Activated CD4-positive, alpha-beta T cell treated with anti-CD3 and anti-CD28 coated beads, Interleukin-2, amount 50 U/mL, for 24 hours (primary cell): ENCODE results near the gene LYPD6.

Experiments
- DNase-seq, 2 donors: peaks; one replicate each; pipeline ENCODE4 v3.0.0-alpha.2; 2020; ENCODE audit warnings: low read depth in 1 of 2, low spot score in 1 of 2

Gene LYPD6

DNA sequence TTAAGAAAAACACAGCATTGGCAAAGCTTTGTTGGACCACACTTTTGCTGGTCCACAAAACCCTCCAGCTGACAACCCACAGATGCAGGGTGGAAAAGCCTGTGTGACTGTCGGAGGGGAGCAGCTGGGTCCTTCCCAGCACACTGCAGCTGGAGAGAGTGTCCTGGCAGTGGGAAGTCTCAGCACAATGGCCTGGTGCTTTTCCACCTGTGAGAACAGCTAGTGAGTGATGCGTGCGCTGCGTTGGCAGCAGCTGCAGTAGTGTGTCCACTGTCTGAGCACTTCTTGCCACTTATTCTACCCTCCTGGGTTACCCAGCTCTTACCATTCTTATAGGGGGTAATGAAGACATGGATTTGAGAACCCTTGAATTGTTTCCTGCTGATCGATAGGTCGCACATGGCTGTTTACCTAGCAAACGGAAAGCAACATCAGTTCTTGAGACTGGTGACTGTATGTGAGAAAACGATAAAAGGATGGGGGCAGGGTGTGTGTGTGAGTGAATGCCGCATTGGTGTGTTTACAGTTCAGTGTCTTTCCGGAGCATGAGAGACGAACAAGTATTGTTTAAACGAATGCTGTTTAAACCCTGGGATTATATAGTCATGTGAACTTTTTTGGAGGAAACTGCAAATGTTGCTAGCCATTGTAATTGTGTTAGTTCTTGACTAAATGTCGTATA lies 69.7 kb downstream of the LYPD6 start:
- DNase-seq: no peak

DNA sequence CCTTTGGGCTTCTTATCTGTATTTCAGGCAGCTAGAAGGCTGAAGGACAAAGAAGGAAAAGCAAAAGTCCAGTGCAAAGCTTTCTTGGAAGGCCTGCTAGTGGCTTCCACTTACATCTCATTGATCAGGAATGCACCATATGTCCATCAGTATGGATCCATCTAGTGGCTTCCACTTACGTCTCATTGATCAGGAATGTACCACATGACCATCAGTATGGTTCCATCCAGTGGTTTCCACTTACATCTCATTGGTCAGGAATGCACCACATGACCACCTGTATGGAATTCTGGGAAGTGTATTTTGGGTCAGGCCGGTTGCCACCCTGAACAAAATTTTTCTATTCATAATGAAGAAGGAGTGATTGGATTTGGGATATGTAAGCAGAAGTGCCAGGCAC lies 70.6 kb downstream of the LYPD6 start:
- DNase-seq: no peak

DNA sequence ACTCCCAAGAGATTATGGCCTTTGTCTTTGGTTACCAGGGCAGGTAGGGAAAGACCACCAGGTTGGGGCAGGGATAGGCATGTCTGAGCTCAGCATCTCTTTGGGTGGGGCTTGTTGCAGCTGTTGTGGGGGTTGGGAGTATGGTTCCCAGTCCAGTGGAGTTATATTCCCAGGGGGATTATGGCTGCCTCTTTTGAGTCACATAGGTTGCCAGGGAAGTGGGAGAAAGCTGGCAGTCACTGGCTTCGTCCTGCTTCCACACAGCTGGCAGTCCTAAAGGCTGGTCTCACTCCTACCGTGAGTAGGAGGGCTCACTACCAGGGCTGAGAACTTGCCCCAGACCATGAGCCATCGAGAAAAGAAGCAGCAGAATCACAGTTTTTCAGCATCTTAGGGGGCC lies 79.1 kb downstream of the LYPD6 start:
- no peak for DNase-seq

DNA sequence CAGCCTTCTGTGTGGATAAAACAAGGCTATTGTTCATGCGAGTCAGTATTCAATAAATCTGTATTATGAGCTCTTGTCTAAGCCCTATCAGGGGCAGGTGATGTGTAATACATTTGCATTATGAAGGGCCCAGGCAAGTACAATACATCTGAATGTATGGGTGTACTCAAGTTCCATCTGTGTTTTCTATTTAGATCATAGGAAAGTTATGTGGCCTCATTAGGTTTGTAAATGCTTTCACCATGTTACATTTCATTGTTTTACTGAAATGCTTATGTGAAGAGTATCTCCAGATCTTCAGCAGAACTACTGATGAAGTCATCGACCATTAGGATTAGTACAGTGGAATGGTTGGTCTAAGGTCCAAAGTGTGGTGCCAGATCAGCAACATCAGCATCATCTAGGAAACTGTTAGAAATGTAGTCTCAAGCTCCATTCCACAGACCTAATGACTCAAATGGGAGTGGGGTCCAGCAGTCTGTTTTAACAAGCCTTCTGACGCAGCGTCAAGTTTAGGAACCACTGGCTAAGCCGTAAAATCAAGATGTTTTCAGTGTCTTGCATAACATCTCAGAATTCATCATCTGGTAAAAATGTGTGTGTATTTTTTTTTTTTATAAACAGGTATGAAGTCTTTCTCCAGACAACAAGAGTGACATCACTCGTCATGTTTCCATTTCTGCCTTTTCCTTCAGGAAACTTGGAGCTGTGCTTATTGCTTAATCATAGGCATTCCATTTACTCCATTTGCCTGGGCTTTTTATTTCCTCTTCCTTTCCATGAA lies 80.5 kb downstream of the LYPD6 start:
- DNase-seq: no peak

DNA sequence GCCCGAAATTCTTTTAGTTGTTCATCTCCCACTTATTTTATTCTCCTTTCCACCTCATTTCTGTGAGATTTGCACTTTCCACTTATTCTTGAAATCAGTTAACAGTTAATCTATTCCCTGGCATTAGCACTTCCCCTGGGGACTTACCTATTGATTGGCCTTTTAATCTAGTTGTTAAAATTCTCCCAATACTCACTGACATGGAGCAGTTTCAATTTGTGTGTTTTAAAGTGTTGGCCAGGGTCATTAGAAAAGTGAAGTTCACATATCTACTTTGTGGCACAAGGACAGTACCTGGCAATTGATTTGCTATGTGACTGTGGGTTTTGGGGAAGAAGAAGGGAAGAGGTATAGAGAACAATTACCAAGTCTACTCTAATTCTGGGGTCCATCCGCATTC lies 83.1 kb downstream of the LYPD6 start:
- no peak for DNase-seq

DNA sequence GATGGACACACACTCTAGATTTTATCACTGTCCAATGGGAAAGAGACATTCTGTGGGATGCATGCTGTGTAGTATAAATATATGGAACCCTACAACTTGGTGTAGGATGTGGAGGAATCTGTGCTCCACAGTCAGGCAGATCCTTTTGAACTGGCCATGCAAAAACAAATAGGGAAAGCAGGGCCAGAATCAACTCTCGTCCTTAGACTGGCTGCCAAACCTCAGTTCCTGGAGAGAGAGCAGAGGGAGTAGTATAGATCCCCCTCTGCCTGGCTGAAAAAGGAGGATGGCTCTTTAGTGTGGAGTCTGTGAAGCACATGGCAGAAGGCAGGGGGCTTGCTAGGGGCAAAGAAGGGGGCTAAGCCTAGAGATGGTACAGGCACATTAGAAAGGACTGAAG lies 84.7 kb downstream of the LYPD6 start:
- DNase-seq: no peak

DNA sequence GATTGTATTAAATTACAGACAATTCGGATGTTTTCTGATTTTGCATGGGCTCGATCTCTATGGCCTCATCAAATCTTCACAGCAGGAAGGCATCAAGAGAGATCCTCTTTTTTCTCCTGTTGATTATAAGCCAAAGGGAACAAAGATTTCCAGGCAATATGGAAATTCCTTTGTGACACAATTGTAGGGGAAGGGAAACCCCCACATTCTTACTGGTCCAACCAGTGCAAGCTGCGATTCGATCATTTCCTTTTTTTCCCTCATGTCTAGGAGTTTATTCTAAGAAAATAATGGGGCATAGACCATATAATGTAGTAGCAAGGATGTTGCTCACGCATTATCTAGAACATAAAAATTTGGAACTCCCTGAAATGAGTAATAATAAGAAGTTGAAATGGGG lies 87.7 kb downstream of the LYPD6 start:
- DNase-seq: no peak

DNA sequence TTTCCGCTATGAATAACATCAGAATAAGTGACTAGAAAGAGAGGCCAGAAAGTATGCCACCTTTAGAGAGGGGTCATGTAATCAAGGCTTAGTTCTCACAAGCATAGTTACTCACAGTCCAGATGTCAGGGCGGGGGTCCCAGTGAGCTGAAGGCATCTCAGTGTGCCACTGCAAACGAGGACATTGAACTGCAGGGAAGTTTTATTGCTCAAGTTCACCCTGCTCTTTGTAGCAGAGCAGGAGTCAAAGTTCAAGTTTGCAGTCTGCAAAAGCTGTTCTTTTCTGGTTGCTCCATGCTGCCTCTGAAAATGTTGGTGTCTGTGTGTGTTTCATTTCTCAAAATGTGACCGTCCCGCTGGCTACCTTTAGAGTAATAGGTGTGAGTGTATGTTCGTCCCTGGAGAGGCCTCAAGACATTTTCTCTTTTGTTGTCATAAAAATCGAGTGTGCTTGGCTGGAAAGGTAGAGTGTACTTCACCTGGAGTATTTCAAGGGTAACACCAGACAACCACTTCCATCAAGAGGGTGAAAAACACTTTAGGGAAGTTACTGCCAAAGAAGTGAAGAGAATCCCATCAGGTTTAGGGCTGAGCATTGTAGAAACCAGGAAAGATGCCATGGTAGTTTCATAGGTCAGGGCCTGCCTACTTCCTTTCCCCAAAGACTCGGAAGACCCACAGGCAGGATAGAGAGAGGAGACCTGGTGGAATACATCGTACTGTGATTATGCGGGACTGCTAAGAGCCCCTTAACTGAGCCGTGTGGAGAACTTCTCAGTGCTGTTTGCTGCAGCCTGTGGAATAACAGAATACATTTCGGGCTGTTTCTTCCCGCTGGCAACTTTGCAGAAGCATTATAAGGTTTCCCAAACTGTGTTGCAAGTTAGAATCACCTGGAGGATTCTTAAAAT lies 89.9 kb downstream of the LYPD6 start:
- DNase-seq: no peak

DNA sequence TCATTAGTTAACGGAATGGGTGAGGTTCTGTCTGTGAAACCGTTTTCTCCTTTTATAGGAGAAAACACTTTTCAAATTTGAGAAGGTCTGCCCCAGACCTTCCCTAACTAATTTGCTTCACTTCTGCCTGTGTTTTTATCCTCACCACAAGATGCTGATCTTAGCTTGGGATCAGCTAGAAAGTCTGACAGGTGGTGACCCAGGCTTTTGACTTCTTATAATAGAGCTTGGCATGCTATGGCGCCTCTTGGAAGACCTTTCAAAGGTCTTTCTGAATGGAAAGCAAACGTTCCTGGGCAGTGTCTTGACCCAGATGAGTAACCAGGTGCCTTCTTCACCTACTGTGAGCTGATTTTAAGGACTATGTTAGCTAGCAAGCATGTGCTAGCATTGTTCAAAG lies 91.4 kb downstream of the LYPD6 start:
- no peak for DNase-seq

DNA sequence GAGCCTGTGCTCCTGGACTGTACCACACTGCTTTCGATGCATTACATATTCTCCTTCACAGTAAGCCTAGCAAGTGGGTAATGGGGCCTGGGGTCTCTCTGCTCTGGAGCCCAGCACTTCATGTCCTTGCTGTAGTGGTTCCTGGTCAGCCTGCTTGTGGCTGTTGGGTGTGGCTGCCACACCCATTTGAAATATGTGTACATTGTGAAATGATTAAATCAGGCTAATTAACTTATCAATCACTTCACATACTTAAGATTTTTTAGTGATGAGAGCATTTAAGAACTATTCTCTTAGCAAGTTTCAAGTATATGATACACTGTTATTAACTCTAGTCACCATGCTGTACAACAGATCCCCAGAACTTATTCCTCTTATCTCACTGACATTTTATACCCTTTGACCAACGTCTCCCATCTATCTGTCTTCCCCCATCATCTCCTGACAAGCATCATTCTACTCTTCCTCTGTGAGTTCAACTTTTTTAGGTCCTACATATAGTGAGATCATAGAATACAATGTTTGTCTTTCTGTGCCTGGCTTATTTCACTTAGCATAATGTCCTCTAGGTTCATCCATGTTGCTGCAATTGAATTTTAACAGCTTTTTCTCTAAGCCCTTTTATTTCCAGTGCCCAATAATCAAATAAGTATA lies 92.1 kb downstream of the LYPD6 start:
- no peak for DNase-seq

DNA sequence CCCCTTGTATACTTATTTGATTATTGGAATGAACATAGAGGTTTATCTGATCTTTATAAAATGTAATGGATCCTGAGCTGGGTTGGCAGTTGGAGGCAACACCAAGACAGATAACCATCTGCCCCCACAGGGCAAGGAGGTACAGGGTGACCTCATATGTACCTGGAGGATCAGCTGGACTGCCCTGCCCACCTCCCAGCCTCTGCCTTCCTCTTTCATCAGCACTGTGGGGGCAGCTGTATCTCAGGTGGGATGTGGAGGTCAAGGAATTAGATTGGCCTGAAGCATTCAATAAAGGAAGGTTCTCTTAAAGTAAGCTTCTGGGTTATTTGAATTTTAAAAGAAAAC lies 92.6 kb downstream of the LYPD6 start:
- DNase-seq: no peak

DNA sequence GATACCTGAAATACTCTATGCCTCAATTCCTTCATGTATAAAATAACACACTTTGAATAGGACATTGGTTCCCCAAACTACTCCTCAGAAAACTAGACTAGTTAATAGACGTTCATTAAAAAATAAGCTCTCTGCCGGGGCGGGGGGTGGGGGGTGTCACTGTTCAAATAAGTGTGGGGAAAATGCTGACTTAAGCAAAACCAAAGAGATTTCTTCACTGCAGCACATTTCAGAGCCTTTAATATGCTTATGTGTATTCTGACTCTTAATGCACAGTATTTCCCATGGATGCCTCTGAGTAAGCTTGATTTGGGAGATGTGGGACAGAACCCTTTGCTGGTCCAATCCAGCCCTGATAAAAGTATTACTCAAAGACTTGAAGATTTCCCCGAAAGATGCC lies 93.2 kb downstream of the LYPD6 start:
- DNase-seq: no peak

DNA sequence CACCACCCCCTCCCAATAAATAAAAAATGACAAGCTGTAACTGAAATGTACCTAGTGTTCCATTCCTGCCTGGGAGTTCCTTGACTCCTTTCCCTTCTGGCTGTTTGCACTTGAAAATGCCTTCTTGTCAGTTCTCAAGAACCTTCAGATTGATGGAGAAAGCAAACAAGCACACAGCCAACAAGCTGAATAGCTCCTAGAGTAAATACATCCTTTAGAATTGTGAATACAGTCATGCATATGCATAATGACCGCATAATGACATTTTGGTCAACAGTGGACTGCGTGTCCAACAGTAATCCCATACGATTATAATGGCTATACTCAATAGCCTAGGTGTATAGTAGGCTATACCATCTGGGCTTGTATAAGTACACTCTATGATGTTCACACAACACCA lies 97.0 kb downstream of the LYPD6 start:
- DNase-seq: no peak

DNA sequence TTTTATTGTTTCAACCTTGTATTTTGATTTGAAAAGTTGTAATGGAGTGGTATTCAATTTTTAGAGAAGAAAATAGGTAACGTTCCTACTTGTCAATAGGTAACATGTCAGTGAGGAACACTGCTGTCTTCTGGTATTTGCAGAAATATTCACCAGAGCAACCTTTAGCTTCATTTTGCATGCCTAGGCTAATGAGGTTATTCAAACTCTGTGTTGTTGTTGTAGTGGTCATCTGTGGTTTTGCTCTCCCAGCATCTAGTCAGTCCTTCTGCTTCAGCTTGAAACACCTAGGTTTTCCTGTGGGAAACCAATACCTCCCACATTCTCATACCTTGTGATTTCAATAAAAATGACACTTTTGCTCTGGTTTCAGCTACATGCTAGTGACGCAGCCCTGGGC lies 98.4 kb downstream of the LYPD6 start:
- DNase-seq: no peak

DNA sequence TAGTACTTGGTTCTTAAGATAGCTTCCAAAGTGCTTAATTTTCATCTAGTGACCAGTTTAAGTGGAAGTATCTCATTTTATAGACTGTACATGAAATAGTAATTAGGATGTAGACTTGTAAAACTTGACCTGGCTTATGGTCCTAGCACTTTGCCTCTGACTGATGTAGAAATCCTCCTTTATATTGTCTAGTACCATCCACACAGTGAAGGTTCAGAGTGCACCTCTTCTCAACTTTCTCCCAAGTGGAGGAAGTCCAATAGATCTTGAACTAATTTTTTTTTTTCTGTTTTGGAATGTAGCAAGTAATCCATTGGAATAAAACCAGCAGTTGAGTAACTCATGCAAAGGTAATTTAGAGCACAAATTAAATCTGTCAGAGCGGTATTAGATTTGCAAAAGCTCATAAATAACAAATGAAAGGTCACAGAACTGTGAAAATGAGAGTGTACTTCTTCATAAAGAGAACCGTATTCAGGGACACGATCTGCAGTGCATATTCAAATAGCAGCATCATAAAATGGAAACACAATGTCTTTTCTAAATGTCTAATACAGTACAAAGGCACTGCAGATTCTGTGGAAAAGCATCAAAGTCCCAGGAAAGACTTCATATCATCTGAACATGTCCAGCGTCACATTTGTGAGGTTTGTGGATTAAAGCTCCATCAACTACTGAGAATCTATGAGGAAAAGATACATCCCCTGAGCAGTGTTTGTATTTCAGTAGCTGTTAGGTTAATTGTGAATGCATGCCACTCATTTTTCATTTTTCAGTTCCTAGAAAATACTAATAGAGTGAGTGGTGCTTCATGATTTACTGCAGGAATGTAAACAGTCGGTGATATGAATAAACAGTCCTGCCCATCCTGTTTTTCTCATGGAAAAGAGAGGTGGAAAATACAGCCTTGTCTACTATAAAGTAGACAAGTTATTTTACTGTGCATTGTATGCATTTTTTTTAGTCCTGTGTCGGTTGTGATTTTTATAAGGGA lies 100.7 kb downstream of the LYPD6 start:
- DNase-seq: no peak

DNA sequence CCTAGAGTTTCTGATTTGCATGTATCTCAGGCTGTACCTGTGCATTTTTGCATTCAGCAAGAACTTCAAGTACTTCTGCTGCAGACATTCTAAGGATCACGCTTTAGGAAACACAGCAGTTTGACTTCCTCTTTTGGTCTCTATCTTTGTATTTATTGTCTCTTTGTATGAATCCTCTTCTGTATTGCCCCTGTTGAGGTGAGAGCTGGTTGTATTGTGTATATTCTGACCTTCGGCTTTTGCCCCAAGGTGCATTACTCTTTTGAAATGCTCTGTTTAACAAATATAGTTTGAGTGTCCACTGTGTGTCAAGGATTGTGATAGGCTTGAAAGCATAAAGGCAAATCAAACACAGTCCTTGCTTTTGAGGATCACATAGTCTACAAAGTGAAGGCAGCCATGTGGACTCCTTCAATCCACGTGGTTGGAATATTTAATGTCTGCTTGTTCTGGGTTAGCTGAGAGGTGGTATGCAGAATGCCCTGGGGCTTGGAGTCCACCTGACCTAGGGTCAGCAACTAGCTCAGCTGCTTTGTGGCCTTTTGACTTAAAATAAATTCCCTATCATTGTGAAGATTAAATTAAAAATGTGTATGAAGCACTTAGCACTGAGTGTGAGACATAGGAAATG lies 108.1 kb downstream of the LYPD6 start:
- DNase-seq: no peak

DNA sequence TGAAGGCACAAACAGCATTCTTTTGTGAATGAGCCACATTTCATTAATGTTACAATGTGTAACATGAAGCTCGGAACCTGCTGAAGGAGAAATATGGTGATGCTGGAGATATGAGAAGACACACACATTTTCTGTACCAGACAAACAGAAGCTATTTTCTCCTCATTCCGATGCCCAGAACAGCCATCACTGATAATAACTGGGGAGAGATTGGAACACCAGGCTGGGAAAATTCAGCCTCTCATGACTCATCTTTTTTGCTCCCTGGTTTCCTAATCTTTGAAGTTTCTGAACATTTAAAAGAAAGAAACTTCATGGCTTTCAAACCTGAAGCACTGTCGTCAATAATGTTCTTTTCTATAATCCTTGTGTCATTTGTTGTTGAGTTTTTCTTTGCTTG lies 110.9 kb downstream of the LYPD6 start:
- DNase-seq: no peak

DNA sequence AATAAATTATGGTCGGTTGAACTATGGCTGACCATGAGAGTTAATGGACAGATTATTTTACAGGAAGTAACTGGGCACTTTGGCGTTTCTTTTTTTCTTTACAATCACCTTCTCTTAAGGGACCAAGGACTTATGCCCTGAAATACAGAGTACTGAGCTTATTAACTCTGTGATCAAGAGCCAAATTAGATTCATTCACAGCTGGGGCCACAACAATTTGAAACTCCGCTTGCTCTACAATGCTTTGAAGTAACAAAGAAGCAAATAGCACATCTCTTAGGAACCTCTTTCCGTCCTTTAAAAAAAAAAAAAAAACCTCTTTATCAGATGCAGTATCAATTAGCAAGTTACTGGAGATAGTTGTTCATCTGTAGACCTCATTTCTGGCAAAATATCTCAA lies 112.0 kb downstream of the LYPD6 start:
- no peak for DNase-seq

DNA sequence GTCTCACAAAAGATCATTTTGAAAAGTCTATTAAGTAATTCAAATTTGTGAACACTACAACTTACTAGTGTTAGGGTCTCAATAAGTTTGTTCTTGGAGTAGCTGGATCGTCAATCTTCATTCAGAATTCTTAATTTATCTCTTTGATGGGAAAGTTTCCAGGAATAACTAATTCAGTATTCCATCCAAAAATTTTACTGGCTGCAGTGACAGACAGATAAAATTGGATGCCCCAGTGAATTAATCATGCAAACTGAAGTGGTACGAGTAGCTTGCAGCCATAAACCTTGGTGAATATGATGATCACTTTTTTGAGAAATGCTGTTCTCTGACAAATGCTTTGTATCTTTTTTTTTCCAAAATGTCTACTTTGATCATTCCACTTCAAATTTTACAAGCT lies 112.8 kb downstream of the LYPD6 start:
- no peak for DNase-seq

DNA sequence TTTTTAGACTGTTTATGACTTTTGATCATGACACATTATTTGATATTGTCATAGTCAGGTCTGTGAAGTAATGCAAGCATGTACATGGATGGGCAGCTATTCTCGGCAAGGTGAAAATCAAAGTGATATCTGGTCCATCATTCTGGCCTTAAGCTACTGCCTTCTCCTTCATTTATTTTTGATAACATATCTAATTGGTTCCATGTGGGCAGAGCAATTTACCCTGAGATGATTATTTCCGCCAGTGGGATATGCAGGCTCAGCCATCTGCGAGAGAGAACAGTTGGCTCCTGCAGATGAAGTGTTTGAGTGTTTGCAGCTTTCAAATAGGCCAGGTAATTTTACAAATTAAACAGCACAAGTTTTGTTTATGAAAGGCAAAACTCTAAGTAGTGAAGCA lies 116.4 kb downstream of the LYPD6 start:
- DNase-seq: no peak
